Tibial nerve (tissue), 4 donors: ENCODE measurements around the gene ORM1. TPM values are rescaled to one million over a fixed set of nuclear protein-coding genes. Genes with fewer than 3 reads are reported as not detected.

Experiments
- DNase-seq, 2 donors: peaks; one replicate each; pipeline ENCODE4 v3.0.0-alpha.2; 2019; ENCODE audit warnings: low spot score in 2 of 2
- H3K27ac ChIP-seq, 4 donors: fragments of 200-600 bp; sonication (generic) in 3 of 4; one replicate each; pipeline ENCODE4 v1.5.1; 2017 to 2019; ENCODE audit warnings: mild to moderate bottlenecking in 1 of 4
- H3K27me3 ChIP-seq, 2 donors: fragments of 200-600 bp; sonication (generic) in 1 of 2; one replicate each; pipeline versions ENCODE4 v1.5.1 to v1.6.0; 2017 to 2019
- H3K36me3 ChIP-seq, 3 donors: fragments of 200-600 bp; sonication (generic); one replicate each; pipeline ENCODE4 v1.5.1; 2018 to 2019
- H3K4me1 ChIP-seq, 4 donors: fragments of 200-600 bp; sonication (generic) in 3 of 4; one replicate each; pipeline ENCODE4 v1.5.1; 2017 to 2019
- H3K4me3 ChIP-seq, 4 donors: fragments of 200-600 bp; sonication (generic) in 3 of 4; one replicate each; pipeline ENCODE4 v1.5.1; 2017 to 2019; ENCODE audit warnings: mild to moderate bottlenecking in 1 of 4, moderate library complexity in 1 of 4
- H3K9me3 ChIP-seq, 4 donors: fragments of 200-600 bp; sonication (generic) in 3 of 4; one replicate each; pipeline ENCODE4 v1.5.1; 2017 to 2019
- EP300 ChIP-seq, 2 donors: sonication (generic); formaldehyde crosslinking; IDR thresholded peaks; one replicate each; pipeline ENCODE4 v1.6.1; 2017; ENCODE audit warnings: antibody characterized with exemption in 2 of 2, mild to moderate bottlenecking in 1 of 2
- POLR2A ChIP-seq, 2 donors: fragments of 450-650 bp; IDR thresholded peaks; one replicate each; pipeline ENCODE4 v1.6.1; 2017; ENCODE audit warnings: antibody characterized with exemption in 2 of 2, mild to moderate bottlenecking in 2 of 2, moderate library complexity in 2 of 2
- WGBS, 2 donors: methylation state at CpG; one replicate each; pipeline ENCODE4 v1.1.5; 2018; 5-methylcytosine and 5-hydroxymethylcytosine counted together
- total RNA-seq, 4 donors: library from RNA; depleted of rRNA; stranded (reverse); fragments of >200 nt; gene quantifications; one replicate each; pipeline ENCODE4 v1.1.0, GENCODE V29; 2016
- TF ChIP-seq, protein P1 (sequence below), 5 experiments: fragments of 200-600 bp in 3 of 5; fragments of 450-650 bp in 2 of 5; sonication (generic) in 3 of 5; IDR thresholded peaks; one replicate each; pipeline ENCODE4 v1.5.1; 2016 to 2019; ENCODE audit warnings: antibody characterized with exemption in 5 of 5, mild to moderate bottlenecking in 3 of 5, moderate library complexity in 2 of 5

ORM1 gene
- total RNA-seq, 4 donors from 2014 or later, result not detected

DNA sequence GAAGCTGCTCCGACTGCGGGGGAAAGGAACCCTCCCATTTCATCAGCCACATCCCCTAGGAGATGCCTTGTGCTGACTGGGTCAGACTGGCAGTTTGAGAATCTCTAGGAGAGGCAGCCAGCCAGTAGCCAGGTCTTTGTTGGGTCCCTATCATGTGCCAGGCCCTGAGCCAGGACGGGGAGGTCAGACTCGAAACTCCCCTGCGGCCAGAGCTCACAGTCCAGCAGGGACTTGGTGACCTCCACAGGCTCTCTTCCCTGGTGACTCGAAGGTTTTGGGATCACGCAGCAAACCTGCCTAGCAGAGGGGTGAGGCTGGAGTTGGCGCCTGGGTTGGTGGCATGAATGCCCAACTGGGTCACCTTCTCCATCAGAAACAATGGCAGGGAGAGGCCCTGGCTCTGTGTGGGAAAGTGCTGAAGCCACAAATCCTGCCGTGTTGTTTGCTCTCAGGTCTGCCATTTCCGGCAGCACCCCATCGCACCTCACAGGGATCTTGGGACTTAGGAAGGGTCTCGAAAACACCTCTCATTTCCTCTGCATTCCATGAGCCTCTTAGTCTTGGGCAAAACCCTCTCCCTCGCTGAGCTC is 14.4 kb upstream of the ORM1 start:
- Histone ChIP-seq H3K27me3 (no peaks in the 10 kb centered on the region), H3K36me3 (peaks cover 0 to 61% (median 0%) of the 10 kb centered on the region in 3 donors), H3K4me1 (peaks cover 0 to 7% (median 0%) of the 10 kb centered on the region in 4 donors), H3K4me3 (no peak overlapping the region), H3K27ac (no peak overlapping the region), H3K9me3 (no peaks in the 10 kb centered on the region)
- TF ChIP-seq POLR2A (IDR thresholded peaks at IDR 0.05) (no peak), EP300 (IDR thresholded peaks at IDR 0.05) (no peak)
- TF ChIP-seq, protein P1, sequence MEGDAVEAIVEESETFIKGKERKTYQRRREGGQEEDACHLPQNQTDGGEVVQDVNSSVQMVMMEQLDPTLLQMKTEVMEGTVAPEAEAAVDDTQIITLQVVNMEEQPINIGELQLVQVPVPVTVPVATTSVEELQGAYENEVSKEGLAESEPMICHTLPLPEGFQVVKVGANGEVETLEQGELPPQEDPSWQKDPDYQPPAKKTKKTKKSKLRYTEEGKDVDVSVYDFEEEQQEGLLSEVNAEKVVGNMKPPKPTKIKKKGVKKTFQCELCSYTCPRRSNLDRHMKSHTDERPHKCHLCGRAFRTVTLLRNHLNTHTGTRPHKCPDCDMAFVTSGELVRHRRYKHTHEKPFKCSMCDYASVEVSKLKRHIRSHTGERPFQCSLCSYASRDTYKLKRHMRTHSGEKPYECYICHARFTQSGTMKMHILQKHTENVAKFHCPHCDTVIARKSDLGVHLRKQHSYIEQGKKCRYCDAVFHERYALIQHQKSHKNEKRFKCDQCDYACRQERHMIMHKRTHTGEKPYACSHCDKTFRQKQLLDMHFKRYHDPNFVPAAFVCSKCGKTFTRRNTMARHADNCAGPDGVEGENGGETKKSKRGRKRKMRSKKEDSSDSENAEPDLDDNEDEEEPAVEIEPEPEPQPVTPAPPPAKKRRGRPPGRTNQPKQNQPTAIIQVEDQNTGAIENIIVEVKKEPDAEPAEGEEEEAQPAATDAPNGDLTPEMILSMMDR (IDR thresholded peaks at IDR 0.05), result no peak
- 92 to 97% methylated on average over 8 to 13 of the region's 13 CpGs for WGBS, 2 donors
- no peak for DNase-seq

DNA sequence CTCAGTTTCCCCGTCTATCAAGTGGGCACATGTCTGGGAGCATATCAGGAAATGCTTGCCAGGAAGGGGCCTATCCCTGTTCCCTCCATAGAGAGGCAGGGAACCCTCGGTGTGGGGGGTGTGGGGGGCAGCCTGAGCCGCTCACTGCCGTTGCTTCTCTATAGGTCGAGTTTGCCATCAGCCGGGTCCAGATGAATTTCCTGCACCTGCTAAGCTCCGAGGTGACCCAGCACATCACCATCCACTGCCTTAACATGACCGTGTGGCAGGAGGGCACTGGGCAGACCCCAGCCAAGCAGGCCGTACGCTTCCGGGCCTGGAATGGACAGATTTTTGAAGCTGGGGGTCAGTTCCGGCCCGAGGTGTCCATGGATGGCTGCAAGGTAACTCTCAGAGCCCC is 13.8 kb upstream of the ORM1 start:
- no peak for DNase-seq
- Histone ChIP-seq H3K9me3 (no peaks in the 10 kb centered on the region), H3K4me3 (no peak overlapping the region), H3K27ac (no peak overlapping the region), H3K36me3 (peaks cover 0 to 61% (median 0%) of the 10 kb centered on the region in 3 donors), H3K27me3 (no peaks in the 10 kb centered on the region), H3K4me1 (peaks cover 0 to 7% (median 0%) of the 10 kb centered on the region in 4 donors)
- WGBS, 2 donors, result 90 to 93% methylated on average over 13 of the region's 13 CpGs
- TF ChIP-seq, protein P1 (IDR thresholded peaks at IDR 0.05), result no peak
- no peak for TF ChIP-seq POLR2A (IDR thresholded peaks at IDR 0.05)
- TF ChIP-seq EP300 (IDR thresholded peaks at IDR 0.05), result no peak

DNA sequence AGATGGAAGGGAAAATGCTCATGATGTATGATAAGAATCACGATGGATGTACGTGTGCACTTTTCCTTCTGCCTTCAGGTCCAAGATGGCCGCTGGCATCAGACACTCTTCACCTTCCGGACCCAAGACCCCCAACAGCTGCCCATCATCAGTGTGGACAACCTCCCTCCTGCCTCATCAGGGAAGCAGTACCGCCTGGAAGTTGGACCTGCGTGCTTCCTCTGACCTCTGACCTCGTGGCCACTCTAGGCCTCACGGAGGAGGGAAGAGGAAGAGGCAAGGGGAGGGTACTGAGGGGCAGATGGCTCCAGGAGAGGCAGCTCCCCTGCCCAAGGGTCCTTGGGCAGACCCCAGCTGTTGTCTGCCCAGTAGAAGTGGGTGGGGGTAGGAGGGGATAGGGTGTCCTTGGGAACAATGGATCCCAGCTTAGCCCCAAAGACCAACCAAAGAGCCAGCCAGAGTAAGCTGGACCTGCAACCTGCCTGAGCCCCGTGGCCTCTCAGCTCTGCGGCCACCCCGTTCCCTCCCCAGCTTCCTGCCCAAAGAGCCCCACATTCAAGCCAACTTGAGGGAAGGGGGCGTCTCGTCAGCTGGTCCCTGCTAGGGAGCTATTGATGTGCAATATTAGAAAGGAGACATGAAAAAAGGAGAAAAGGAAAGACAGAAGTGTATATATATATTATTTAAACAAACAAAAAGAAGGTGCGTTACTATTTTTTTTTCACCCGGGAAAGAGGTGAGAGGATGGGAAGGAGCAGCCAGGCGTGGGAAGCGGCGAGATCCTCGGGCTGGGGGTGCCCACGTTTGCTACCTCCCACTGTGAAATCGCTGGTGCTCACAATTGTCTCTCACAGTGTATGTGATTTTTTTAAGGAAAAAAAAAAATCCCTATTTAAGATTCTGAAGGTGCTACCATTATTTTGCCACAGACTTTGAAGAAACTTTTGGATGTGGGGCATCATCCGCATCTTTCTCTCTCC is 12.1 kb upstream of the ORM1 start:
- no peak for TF ChIP-seq POLR2A (IDR thresholded peaks at IDR 0.05)
- no peak for TF ChIP-seq EP300 (IDR thresholded peaks at IDR 0.05)
- TF ChIP-seq, protein P1 (IDR thresholded peaks at IDR 0.05), result no peak
- Histone ChIP-seq H3K4me3 (no peak overlapping the region), H3K27ac (no peak overlapping the region), H3K27me3 (no peaks in the 10 kb centered on the region), H3K9me3 (no peaks in the 10 kb centered on the region), H3K36me3 (peaks cover 0 to 61% (median 0%) of the 10 kb centered on the region in 3 donors), H3K4me1 (peaks cover 0 to under 1% (median 0%) of the 10 kb centered on the region in 4 donors)
- WGBS, 2 donors, result 85 to 86% methylated on average over 22 of the region's 22 CpGs
- DNase-seq, result no peak

DNA sequence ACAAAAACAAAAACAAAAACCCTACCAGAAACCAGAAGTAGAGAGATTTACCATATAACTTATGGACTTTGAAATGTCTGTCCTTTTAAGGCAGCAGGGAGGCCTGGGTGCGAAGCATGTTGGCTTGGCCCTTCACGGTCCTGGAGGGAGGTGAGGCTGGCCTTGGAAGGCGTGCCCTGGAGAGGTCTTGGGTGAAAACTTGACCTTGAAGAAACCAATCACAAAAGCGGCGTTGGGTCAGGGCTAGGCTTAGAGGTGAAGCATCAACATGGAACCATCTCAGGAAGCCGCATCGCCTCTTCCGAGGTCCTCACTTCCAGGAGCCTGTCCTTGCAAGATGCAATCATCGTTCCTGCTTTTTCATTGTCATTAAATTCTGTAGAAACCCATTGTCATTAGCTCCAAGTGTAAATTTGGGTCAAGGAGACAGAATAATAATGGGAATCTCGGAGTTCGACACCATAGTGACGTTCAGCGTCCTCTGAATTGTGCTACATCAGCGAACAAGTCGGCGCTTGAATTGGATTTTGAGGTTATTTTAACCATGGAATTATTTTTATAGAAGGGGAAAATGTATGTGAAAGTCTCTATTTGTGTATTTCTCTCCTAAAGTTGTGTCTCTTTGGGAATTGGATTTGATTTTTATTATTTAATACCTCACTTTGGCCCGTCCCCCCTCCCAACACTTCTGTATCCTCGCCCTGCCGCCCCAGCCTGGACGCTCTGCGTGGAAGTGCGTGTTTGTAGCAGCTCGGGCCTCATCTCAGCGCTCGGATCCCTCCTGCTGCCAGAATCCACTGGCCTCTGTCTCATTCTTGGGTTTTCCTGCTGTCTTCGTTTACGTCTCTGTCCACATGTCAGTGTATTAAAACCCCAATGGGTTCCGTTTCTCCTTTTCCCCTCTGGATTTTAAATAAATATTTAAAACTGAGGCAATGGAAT is 11.1 kb upstream of the ORM1 start:
- no peak for DNase-seq
- TF ChIP-seq POLR2A (IDR thresholded peaks at IDR 0.05), result no peak
- TF ChIP-seq, protein P1 (IDR thresholded peaks at IDR 0.05), result no peak
- no peak for TF ChIP-seq EP300 (IDR thresholded peaks at IDR 0.05)
- H3K4me1 ChIP-seq, result no peaks in the 10 kb centered on the region
- no peak overlapping the region for H3K4me3 ChIP-seq
- 89 to 90% methylated on average over 28 of the region's 28 CpGs for whole genome bisulfite sequencing, 2 donors
- no peak overlapping the region for H3K27ac ChIP-seq
- no peaks in the 10 kb centered on the region for H3K9me3 ChIP-seq
- no peaks in the 10 kb centered on the region for H3K27me3 ChIP-seq
- peaks cover 0 to 54% (median 0%) of the 10 kb centered on the region in 3 donors for H3K36me3 ChIP-seq
